ENCODE data around the gene PSPH. TPM values are rescaled to one million over a fixed set of nuclear protein-coding genes. Genes with fewer than 3 reads are reported as not detected.
A peak's percentile ranks its signal among the peaks of the same experiment; 100 is the strongest.
"Not testable (repeated sequence)": the region's sequence is repeated elsewhere in the genome, so short reads cannot be mapped to it uniquely, and the experiment has no call there.

Gene PSPH
- total and polyA plus RNA-seq, 2 donors (not counting 1 experiment from before 2014, with no cell fraction given), result 14.4 to 74.3 TPM

GRCh38 chr7:56040730-56041129 is 10.5 kb downstream of the PSPH start:
- Histone ChIP-seq H3K9ac (ENCODE audit: insufficient read depth, low read length) (no peak overlapping the region), H3K27me3 (ENCODE audit: control insufficient read depth, insufficient read depth, low read length) (no peaks in the 10 kb centered on the region), H2AFZ (ENCODE audit: low read length) (no peak overlapping the region), H3K27ac (ENCODE audit: insufficient read depth, low read length) (no peak overlapping the region), H3K79me2 (ENCODE audit: control insufficient read depth, insufficient read depth, low read length) (no peaks in the 10 kb centered on the region), H3K9me3 (ENCODE audit: control insufficient read depth, insufficient read depth, low read depth, low read length) (no peaks in the 10 kb centered on the region), H3K36me3 (ENCODE audit: control insufficient read depth, insufficient read depth, low read length) (no peaks in the 10 kb centered on the region), H4K20me1 (ENCODE audit: control insufficient read depth, extremely low read depth, insufficient read depth, low read length) (no peaks in the 10 kb centered on the region), H3K4me2 (ENCODE audit: extremely low read depth, insufficient read depth, low read length) (no peak overlapping the region), H3K4me1 (ENCODE audit: control insufficient read depth, extremely low read depth, insufficient read depth, low read length) (no peaks in the 10 kb centered on the region), H3K4me3 (replicated peaks in 1 of 4; ENCODE audit: control extremely low read depth in 1 of 4, insufficient read depth in 1 of 4, low read depth in 3 of 4, low read length in 4 of 4) (no peak overlapping the region)
- DNase-seq (ENCODE audit: low read depth in 2 of 2), result no peak
- no peak for TF ChIP-seq EZH2 (IDR thresholded peaks at IDR 0.05; ENCODE audit: low read length, missing control alignments)
- no peak for TF ChIP-seq CTCF (conservative IDR thresholded peaks at IDR 0.05 in 1 of 2, IDR thresholded peaks at IDR 0.05 in 1 of 2; ENCODE audit: low read depth in 1 of 2, low read length in 2 of 2)

GRCh38 chr7:56033671-56034432 is 17.4 kb downstream of the PSPH start:
- Histone ChIP-seq H3K9me3 (ENCODE audit: control insufficient read depth, insufficient read depth, low read depth, low read length) (no peaks in the 10 kb centered on the region), H3K9ac (ENCODE audit: insufficient read depth, low read length) (peak overlapping the region; percentile 37), H4K20me1 (ENCODE audit: control insufficient read depth, extremely low read depth, insufficient read depth, low read length) (no peaks in the 10 kb centered on the region), H3K4me1 (ENCODE audit: control insufficient read depth, extremely low read depth, insufficient read depth, low read length) (no peaks in the 10 kb centered on the region), H3K27ac (ENCODE audit: insufficient read depth, low read length) (no peak overlapping the region), H2AFZ (ENCODE audit: low read length) (peak overlapping the region; percentile 92), H3K4me3 (replicated peaks in 1 of 4; ENCODE audit: control extremely low read depth in 1 of 4, insufficient read depth in 1 of 4, low read depth in 3 of 4, low read length in 4 of 4) (peak overlapping the region; percentile 77 to 94 (median 84)), H3K79me2 (ENCODE audit: control insufficient read depth, insufficient read depth, low read length) (no peaks in the 10 kb centered on the region), H3K36me3 (ENCODE audit: control insufficient read depth, insufficient read depth, low read length) (no peaks in the 10 kb centered on the region), H3K4me2 (ENCODE audit: extremely low read depth, insufficient read depth, low read length) (peak overlapping the region; percentile 93), H3K27me3 (ENCODE audit: control insufficient read depth, insufficient read depth, low read length) (no peaks in the 10 kb centered on the region)
- TF ChIP-seq EZH2 (IDR thresholded peaks at IDR 0.05; ENCODE audit: low read length, missing control alignments) (no peak), CTCF (conservative IDR thresholded peaks at IDR 0.05 in 1 of 2, IDR thresholded peaks at IDR 0.05 in 1 of 2; ENCODE audit: low read depth in 1 of 2, low read length in 2 of 2) (peak; percentile 32 to 49)
- DNase-seq (ENCODE audit: low read depth in 2 of 2), result peak; percentile 67 to 86

GRCh38 chr7:56032578-56032977 is 18.7 kb downstream of the PSPH start:
- not testable (repeated sequence) for H2AFZ ChIP-seq (ENCODE audit: low read length); H3K9ac ChIP-seq (ENCODE audit: insufficient read depth, low read length); H3K36me3 ChIP-seq (ENCODE audit: control insufficient read depth, insufficient read depth, low read length); H3K27ac ChIP-seq (ENCODE audit: insufficient read depth, low read length); H3K27me3 ChIP-seq (ENCODE audit: control insufficient read depth, insufficient read depth, low read length); DNase-seq (ENCODE audit: low read depth in 2 of 2); H3K79me2 ChIP-seq (ENCODE audit: control insufficient read depth, insufficient read depth, low read length); H3K9me3 ChIP-seq (ENCODE audit: control insufficient read depth, insufficient read depth, low read depth, low read length); H4K20me1 ChIP-seq (ENCODE audit: control insufficient read depth, extremely low read depth, insufficient read depth, low read length); H3K4me1 ChIP-seq (ENCODE audit: control insufficient read depth, extremely low read depth, insufficient read depth, low read length); H3K4me2 ChIP-seq (ENCODE audit: extremely low read depth, insufficient read depth, low read length)
- H3K4me3 ChIP-seq (replicated peaks in 1 of 4; ENCODE audit: control extremely low read depth in 1 of 4, insufficient read depth in 1 of 4, low read depth in 3 of 4, low read length in 4 of 4), result peak overlapping the region in 1 of 4 experiments; percentile 87

- not testable (repeated sequence) for H3K36me3 ChIP-seq (ENCODE audit: control insufficient read depth, insufficient read depth, low read length)
These were observed 19.7 kb downstream of the PSPH start for GRCh38 chr7:56031556-56031955.

More at GRCh38 chr7:56031556-56031955, 19.7 kb downstream of the PSPH start:
- H3K9ac ChIP-seq (ENCODE audit: insufficient read depth, low read length); H3K9me3 ChIP-seq (ENCODE audit: control insufficient read depth, insufficient read depth, low read depth, low read length); H3K27me3 ChIP-seq (ENCODE audit: control insufficient read depth, insufficient read depth, low read length); H3K79me2 ChIP-seq (ENCODE audit: control insufficient read depth, insufficient read depth, low read length); H3K4me1 ChIP-seq (ENCODE audit: control insufficient read depth, extremely low read depth, insufficient read depth, low read length); DNase-seq (ENCODE audit: low read depth in 2 of 2); H4K20me1 ChIP-seq (ENCODE audit: control insufficient read depth, extremely low read depth, insufficient read depth, low read length); H2AFZ ChIP-seq (ENCODE audit: low read length); H3K27ac ChIP-seq (ENCODE audit: insufficient read depth, low read length); H3K4me2 ChIP-seq (ENCODE audit: extremely low read depth, insufficient read depth, low read length): not testable (repeated sequence)
- peak overlapping the region in 1 of 4 experiments; percentile 1 for H3K4me3 ChIP-seq (replicated peaks in 1 of 4; ENCODE audit: control extremely low read depth in 1 of 4, insufficient read depth in 1 of 4, low read depth in 3 of 4, low read length in 4 of 4)

Measured in fibroblast of lung (primary cell).